ENCODE results near the gene VCY1B.
"Not testable (repeated sequence)": the region's sequence is repeated elsewhere in the genome, so short reads cannot be mapped to it uniquely, and the experiment has no call there.

VCY1B gene

DNA sequence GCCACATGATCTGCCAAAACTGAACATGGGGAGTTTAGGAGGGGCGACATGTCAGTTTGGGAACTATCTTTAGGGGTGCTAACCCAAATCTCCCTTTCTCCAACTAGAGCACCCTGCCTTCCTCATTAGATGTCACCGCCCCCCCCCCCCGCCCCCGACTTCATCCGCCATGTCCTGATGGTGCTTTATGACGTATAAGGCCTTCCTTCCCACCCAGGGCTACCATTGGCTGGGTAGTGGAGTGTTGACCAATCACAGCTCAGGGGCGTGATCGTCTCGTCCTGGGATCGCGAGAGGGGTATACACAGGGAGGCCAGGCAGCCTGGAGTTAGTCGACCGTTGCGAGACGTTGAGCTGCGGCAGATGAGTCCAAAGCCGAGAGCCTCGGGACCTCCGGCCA lies at the start of gene VCY1B:
VCY1B (plus strand) TSS at position 301 of the 400 bp plus-strand sequence; CDS start at position 364, 63 bp downstream.
- DNase-seq, result not testable (repeated sequence)

DNA sequence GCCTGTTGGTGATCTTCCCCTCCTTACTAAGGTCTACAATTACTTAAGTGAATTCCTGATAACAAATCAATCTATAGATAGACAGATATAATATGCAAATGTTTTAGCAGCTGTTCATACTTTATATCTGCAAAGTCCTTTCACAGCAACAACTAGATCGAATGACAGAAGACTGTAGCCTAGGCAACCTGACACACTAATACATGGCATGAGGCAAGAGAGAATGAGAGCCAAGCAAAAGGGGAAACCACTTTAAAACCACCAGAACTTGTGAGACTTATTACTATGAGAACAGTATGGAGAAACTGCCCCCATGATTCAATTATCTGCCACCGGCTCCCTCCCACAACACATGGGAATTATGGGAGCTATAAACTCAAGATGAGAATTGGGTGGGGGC lies 44.1 kb upstream of the VCY1B start:
- not testable (repeated sequence) for DNase-seq

DNA sequence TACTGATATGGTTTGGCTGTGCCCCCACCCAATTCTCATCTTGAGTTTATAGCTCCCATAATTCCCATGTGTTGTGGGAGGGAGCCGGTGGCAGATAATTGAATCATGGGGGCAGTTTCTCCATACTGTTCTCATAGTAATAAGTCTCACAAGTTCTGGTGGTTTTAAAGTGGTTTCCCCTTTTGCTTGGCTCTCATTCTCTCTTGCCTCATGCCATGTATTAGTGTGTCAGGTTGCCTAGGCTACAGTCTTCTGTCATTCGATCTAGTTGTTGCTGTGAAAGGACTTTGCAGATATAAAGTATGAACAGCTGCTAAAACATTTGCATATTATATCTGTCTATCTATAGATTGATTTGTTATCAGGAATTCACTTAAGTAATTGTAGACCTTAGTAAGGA lies 25.6 kb upstream of the VCY1B start:
- DNase-seq, result not testable (repeated sequence)

DNA sequence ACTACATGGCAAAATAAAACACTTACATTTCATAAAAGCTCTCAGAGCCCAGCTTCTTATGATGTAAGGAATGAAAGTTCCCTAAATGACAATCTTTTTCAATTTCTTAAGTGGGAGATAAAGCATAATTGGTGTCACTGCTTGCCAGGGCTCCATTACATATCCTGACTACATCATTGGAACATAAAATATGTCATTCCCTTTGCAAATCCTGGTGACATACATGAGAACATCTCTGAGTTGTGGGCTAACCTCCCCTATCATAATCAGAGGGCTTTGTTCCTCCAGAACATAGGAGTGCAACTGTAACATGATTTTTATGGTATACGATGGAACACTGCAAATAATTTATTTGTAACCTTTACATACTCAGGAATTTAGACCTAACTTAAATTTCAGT lies 29.9 kb downstream of the VCY1B start:
- DNase-seq, result no peak

Data from activated CD4-positive, alpha-beta T cell treated with anti-CD3 and anti-CD28 coated beads, Interleukin-2, Interleukin-6, amounts not matched to agents 100 ng/mL and 50 ng/mL, durations not matched to agents 16 hours and 8 hours (primary cell).